ENCODE results near the gene CD300LB.

CD300LB gene

DNA sequence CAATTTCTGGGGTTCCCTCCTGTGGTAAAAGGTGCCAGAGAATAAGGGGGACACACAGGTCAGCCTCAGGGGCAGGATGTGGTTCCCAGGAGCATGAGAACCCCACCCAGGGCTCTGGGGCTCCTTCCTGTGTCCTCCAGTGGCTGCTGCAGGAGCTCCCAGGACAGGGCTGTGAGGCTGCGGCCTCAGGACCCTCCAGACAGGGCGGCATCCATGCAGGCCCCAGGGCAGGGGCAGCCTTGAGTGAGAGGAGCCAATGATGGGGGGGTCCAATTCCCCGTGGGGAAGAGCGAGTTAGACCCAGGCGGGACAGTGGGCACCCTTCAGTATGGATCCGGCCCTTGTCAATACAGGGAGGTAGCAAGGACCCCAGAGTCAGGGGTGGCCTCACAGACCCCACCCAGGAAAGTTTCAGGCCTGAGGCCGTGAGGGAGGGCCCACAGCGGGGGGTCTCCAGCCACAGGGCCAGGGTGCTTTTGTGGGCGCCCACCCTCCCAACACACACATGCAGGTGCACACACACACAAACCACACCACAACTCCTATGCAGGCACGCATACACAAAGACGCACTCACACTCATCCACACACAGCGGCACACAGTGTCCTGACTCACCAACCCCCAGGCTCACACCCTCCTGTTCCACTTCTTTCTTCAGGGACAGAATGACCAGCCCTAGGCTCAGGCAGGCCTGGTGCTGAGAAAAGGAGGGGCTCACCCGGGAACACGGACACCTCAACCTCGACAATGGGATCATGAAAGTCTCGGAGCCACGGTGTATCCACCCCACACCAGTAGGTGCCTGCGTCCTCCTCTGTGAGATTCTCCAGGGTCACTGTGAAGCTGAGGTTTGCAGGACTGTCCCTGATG, 12.9 kb upstream of the CD300LB start:
- DNase-seq (ENCODE audit: extremely low read depth, low read depth), result no peak
- TF ChIP-seq, protein P1, sequence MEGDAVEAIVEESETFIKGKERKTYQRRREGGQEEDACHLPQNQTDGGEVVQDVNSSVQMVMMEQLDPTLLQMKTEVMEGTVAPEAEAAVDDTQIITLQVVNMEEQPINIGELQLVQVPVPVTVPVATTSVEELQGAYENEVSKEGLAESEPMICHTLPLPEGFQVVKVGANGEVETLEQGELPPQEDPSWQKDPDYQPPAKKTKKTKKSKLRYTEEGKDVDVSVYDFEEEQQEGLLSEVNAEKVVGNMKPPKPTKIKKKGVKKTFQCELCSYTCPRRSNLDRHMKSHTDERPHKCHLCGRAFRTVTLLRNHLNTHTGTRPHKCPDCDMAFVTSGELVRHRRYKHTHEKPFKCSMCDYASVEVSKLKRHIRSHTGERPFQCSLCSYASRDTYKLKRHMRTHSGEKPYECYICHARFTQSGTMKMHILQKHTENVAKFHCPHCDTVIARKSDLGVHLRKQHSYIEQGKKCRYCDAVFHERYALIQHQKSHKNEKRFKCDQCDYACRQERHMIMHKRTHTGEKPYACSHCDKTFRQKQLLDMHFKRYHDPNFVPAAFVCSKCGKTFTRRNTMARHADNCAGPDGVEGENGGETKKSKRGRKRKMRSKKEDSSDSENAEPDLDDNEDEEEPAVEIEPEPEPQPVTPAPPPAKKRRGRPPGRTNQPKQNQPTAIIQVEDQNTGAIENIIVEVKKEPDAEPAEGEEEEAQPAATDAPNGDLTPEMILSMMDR (IDR thresholded peaks at IDR 0.05; ENCODE audit: low read depth, low read length, missing control alignments), result no peak
- no peak overlapping the region for H3K4me3 ChIP-seq (replicated peaks; ENCODE audit: low read depth, low read length)

DNA sequence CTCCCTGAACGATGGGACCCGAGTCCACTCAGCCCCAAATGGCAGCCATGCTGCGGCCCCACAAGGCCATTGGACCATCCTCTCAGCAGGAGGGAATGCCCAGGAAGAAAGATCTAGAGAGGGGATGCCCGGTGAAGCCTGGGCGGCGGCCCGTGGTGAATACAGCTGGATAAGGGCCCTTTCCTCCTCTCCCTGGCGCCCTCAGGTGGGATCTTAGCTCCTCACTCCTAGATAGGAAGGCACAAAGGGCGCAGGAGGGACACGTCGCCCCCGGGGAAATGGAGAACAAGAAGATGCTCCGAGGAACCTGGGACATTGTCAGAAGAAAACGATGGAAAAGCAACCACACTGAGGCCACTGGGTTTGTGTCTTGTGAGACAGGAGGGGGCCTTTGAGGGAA, 12.1 kb upstream of the CD300LB start:
- TF ChIP-seq, protein P1 (IDR thresholded peaks at IDR 0.05; ENCODE audit: low read depth, low read length, missing control alignments), result no peak
- no peak overlapping the region for H3K4me3 ChIP-seq (replicated peaks; ENCODE audit: low read depth, low read length)
- DNase-seq (ENCODE audit: extremely low read depth, low read depth), result no peak

DNA sequence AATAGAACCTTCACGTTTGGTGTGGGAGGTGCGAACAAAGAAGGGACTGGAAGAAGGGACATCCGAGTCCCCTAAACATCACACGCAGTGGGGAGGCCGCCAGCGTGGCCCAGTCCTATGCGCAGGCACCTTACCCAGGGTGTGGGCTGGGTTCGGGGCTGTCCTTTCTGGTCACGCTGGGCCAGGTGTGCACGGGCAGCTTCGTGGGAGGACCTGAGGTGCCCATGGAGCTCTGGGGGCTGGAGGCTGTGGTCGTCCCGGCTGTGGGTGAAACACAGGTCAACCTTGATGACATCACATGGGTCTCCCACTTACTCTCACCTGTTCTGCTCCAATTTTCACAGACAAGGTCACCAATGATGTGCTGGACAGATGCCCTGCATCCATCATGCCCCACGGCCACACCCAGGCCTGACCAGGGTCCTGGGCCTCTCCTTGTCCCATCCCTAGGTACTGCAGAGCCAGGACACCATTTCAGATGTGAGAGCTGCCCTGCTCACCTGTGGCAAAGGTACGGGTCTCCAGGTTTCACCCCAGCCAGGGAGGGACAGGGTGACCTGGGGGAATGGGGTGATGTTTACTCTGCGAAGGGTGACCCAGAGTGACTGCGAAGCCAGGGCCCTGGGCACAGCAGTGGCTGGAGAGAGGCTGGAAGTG, 11.6 kb upstream of the CD300LB start:
- no peak overlapping the region for H3K4me3 ChIP-seq (replicated peaks; ENCODE audit: low read depth, low read length)
- TF ChIP-seq, protein P1 (IDR thresholded peaks at IDR 0.05; ENCODE audit: low read depth, low read length, missing control alignments), result no peak
- DNase-seq (ENCODE audit: extremely low read depth, low read depth), result no peak

DNA sequence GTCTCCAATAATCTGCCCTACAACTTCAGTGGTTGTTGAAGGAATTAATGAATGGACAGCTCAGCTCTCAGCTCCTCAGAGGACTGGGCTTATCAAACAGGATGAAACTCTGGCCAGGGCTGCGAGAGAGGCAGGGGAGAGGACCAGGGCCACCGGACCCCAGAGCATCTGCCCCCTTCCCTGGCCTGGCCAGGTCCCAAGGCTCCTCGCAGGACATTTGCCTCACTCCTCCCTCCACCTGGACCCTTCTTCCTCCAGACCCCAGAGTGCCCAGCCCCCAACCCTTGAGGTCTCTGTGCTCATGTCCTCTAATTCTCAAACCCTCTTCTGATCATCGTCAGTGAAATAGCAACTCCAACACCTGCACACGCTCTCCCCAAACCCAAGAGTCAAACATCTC, 10.9 kb upstream of the CD300LB start:
- TF ChIP-seq, protein P1 (IDR thresholded peaks at IDR 0.05; ENCODE audit: low read depth, low read length, missing control alignments), result no peak
- no peak for DNase-seq (ENCODE audit: extremely low read depth, low read depth)

DNA sequence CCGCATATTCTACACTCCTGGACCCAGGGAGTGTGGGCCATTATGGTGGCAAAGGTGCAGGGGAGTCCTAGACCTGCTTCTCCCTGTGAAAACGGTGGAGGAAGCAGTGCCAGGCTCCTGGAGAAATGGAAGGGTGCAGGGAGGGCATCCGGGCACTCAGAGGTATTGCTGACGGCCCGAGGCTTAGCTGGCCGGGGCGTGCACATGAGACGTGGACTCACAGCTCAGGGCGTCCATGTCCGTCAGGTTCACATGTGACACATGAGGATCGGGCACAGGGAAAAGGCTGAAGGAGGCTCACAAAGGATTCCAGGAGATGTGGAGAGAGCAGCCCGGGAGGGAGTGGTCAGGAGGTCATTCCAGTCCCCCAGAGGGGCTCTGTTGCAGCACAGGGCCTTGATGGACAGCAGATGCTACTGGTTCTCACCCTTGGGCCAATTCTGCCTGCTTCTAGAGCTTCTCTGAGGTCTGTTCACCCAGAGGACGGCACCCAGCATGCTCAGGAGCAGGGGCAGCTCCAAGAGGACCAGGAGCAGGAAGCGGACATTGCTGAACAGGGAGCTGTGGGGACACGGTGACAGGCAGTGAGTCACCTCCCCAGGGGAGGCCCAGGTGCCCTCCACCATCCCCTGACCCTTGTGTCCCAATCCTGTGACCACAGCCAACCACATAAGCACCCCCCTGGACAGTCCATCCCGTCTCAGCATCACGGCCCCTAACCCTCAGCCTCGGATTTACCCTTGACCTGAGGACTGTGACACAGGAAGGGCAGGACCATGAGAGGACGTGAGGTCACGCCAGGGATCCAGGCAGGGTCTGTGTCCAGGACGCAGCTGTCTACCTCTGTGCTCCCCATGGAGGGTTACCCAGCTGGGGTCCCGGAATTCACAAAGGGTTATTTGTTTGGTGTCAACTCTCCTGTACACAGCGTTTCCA, 10.2 kb upstream of the CD300LB start:
- TF ChIP-seq, protein P1 (IDR thresholded peaks at IDR 0.05; ENCODE audit: low read depth, low read length, missing control alignments), result no peak
- no peak overlapping the region for H3K4me3 ChIP-seq (replicated peaks; ENCODE audit: low read depth, low read length)
- no peak for DNase-seq (ENCODE audit: extremely low read depth, low read depth)

More for the DNA sequence above, 10.9 kb upstream of the CD300LB start:
- H3K4me3 ChIP-seq (replicated peaks; ENCODE audit: low read depth, low read length), result no peak overlapping the region

DNA sequence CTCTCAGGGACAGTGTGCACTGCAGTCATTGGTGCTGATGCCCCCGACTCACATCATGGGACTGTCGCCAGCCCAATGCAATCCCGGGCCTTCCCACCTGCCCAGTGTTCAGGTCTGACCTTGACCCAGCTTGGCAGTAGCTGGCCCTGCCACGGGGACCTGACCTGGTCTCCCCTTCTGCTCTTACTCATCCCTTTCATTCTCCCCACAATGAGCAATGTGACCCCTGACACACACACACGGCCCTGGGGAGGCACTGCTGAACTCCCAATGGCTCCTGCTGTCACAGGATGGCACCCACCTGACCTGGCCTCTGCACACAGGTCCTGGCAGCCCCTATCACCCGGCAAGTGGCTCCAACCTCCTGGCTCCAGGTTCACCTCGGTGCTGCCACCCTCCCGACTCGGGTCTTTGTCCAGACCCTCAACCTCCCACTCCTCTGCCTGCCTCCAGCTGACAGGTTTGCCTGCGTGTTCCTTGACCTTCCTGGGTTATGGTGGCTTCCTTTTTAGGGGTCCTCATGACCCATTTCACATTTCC, 8.1 kb upstream of the CD300LB start:
- TF ChIP-seq, protein P1 (IDR thresholded peaks at IDR 0.05; ENCODE audit: low read depth, low read length, missing control alignments), result no peak
- no peak overlapping the region for H3K4me3 ChIP-seq (replicated peaks; ENCODE audit: low read depth, low read length)
- DNase-seq (ENCODE audit: extremely low read depth, low read depth), result no peak
